AG04450 (cell line): ENCODE measurements around the gene MTM1. TPM values are rescaled to one million over a fixed set of nuclear protein-coding genes. Genes with fewer than 3 reads are reported as not detected.

Source experiments
- CTCF ChIA-PET: fragments of 300-600, 350-600 bp; formaldehyde crosslinking; extraction: SDS; loops from one replicate; lab custom pipeline; 2022; ENCODE audit warnings: antibody characterized with exemption, inconsistent platforms; lab: Charles Lee
- POLR2A ChIA-PET: fragments of 350-600 bp; formaldehyde crosslinking; extraction: SDS; loops from one replicate; lab custom pipeline; 2021; ENCODE audit warnings: antibody characterized with exemption, inconsistent platforms; lab: Yijun Ruan, JAX
- DNase-seq: peaks from one replicate; pipeline ENCODE4 v3.0.0-alpha.2; 2011; ENCODE audit warnings: low read depth, low spot score
- H3K27ac ChIP-seq: one replicate; pipeline ENCODE4 v1.5.1; 2012; ENCODE audit warnings: low read depth, low read length, control low read depth
- H3K27me3 ChIP-seq: one replicate; pipeline ENCODE4 v1.6.0; 2012; ENCODE audit warnings: low read length; ENCODE audit not compliant: control insufficient read depth, insufficient read depth
- H3K4me3 ChIP-seq: 2 replicates; pipeline ENCODE4 v1.5.1; 2011; ENCODE audit warnings: mild to moderate bottlenecking, low read depth, low read length, control low read depth
- H3K9me3 ChIP-seq: 2 replicates; pipeline ENCODE4 v1.5.1; 2012; ENCODE audit warnings: low read length; ENCODE audit not compliant: control insufficient read depth, insufficient read depth
- polyA minus RNA-seq: library from RNA; depleted of rRNA, polyadenylated mRNA; stranded (reverse); fragments of >200 nt; gene quantifications from 2 replicates; pipeline ENCODE4 v1.2.3, GENCODE V29; 2011; rRNA and poly(A)+ RNA removed
- polyA plus RNA-seq: library from polyadenylated mRNA; depleted of rRNA; stranded (reverse); fragments of >200 nt; gene quantifications from 2 replicates; pipeline ENCODE4 v1.2.3, GENCODE V29; 2011; rRNA removed
- TF ChIP-seq, protein P1 (sequence below): IDR thresholded peaks from 2 replicates; pipeline ENCODE4 v1.5.1; 2011; ENCODE audit warnings: low read depth, low read length, control low read depth, inconsistent platforms

Gene MTM1
- polyA plus RNA-seq = 3.9 TPM in 2 replicates
- polyA minus RNA-seq = 3.0 and 5.0 TPM in 2 replicates

DNA sequence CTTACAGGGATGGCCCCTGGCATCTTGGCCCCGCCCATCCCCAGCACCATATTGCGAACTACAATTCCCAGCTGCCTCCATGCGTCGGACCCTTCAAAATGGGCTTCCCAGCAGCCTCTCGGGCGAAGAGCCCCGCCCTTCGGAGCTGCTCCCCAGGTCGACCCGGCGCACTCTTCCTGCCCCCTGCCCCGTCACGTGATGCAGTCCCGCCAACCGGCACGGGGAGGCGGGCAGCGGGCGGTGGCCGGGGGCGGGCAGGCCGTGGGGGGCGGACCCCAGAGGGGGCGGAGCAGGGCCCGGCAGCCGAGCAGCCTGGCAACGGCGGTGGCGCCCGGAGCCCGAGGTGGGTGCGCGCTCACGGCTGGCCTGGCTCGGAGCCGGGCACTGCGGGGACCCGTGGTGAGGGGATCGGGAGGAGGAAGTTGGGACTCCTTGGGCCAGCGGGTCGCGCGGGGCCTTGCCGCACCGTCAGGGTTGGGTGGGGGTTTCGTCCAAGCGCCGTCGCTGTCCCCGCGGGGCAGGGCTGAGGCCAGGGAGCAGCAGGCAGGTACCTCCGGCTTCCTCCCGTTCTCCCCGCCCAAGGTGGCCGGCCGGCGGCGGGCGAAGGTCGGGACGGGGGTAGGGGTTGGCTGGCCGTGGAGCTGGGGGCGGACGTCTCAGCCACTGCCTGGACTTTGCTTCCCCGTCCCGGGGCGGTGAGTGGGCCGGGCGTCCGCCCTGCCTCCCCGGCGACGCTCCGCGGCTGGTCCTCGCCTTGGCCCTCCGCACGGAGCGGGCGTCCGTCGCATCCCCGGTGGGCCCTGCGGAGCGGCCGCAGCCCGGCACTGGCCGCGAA is at the start of gene MTM1:
TSS of gene MTM1 (plus strand) at position 302 of the 835 bp plus-strand sequence. CDS start 23,994 bp downstream, outside the sequence.
- ChIA-PET CTCF (interaction anchor here (0.6 kb wide), 1 partner anchor 144 kb away, joined by 3 read pairs; no protein-coding TSS in a partner anchor), POLR2A (interaction anchor here (1.6 kb wide), 1 partner anchor 12 kb away, joined by 7 read pairs; no protein-coding TSS in a partner anchor)
- H3K4me3 ChIP-seq = peak within 1 kb of the TSS; percentile 68
- no peak within 1 kb of the TSS for H3K27ac ChIP-seq
- H3K9me3 ChIP-seq = no peaks in the 10 kb centered on the region
- DNase-seq = peak; percentile 81
- H3K27me3 ChIP-seq = no peaks in the 10 kb centered on the region
- TF ChIP-seq, protein P1, sequence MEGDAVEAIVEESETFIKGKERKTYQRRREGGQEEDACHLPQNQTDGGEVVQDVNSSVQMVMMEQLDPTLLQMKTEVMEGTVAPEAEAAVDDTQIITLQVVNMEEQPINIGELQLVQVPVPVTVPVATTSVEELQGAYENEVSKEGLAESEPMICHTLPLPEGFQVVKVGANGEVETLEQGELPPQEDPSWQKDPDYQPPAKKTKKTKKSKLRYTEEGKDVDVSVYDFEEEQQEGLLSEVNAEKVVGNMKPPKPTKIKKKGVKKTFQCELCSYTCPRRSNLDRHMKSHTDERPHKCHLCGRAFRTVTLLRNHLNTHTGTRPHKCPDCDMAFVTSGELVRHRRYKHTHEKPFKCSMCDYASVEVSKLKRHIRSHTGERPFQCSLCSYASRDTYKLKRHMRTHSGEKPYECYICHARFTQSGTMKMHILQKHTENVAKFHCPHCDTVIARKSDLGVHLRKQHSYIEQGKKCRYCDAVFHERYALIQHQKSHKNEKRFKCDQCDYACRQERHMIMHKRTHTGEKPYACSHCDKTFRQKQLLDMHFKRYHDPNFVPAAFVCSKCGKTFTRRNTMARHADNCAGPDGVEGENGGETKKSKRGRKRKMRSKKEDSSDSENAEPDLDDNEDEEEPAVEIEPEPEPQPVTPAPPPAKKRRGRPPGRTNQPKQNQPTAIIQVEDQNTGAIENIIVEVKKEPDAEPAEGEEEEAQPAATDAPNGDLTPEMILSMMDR = no peak

DNA sequence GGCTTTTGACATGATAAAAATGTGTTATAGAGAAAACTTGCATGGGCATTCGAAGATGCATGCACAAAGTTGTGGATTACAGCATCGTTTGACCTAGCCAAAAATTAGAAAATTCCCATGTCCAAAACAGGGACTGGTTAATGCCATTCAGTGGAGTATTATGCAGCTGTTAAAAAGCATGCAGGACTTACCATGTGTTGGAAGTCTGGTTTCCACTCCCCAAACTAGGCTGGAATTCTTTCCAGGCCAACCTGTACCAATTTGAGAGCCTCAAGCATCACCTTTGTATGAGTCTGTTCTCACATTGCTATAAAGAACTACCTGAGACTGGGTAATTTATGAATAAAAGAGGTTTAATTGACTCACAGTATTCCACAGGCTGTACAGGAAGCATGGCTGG is 45.9 kb upstream of the MTM1 start:
- Histone ChIP-seq H3K9me3 (no peaks in the 10 kb centered on the region), H3K4me3 (no peak overlapping the region), H3K27ac (no peak overlapping the region), H3K27me3 (no peaks in the 10 kb centered on the region)
- TF ChIP-seq, protein P1 = no peak
- ChIA-PET POLR2A (no interaction called here), CTCF (no interaction called here)
- no peak for DNase-seq

DNA sequence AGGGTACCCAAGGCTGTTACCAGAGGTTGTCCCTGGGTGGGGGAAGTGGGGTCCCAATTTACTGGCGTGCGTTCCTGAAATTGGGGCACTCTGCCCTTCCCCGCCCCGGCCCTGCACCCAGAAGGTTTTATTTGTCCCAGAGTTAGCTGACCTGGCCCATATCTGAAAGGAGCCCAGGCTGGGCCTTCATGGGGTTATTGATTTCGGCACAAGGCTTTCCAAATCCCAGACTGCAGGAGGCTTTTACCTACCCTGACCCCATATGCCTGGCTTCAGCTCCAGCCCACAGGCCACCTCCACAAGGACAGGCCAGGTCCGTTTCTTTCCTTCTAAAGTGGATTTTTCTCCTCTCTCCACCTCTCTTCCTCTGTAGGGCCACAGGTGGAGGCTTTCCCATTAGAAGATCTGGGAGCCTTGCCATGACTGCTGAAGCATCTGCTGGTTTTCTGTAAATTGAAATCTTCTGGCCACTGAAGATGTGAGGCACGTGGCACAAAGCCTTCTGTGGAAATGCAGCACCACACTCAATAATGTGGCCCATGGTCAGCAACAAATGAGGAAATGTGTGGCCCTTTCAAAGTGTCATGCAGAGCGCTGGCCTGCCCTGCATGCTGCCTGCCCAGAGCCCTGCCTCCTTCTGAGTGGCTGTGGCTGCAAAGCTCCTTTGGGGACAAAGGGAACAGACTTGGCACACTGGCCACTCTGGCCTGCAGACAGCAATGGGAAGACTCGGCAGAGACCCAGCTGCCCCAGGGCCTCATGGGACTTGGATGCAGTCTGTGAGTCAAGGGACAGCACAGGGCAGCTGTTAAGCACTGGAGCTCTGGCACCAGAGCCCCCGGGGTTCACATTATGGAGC is 43.1 kb upstream of the MTM1 start:
- CTCF ChIA-PET = no interaction called here
- Histone ChIP-seq H3K27ac (no peak overlapping the region), H3K9me3 (no peaks in the 10 kb centered on the region), H3K27me3 (no peaks in the 10 kb centered on the region), H3K4me3 (no peak overlapping the region)
- TF ChIP-seq, protein P1 = no peak
- POLR2A ChIA-PET = no interaction called here
- no peak for DNase-seq

DNA sequence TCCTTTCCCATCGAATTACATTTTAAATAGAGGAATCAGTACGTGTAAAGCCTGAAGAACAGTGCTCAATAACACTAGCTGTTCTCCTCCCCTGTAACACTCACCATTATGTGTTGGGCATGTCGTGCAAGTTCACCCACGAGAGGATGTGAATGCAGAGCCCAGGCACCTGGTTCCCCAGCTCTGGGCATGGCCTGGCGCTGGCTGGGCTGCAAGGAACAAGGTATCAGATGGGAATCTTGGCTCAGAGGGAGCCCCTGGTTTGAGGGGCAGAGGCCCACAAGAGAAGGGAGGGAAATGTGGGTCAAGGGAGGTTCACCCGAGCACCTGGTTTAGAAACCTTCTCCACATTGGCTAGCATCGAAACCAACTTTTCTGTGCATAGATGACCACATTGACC is 41.7 kb upstream of the MTM1 start:
- Histone ChIP-seq H3K27ac (no peak overlapping the region), H3K27me3 (no peaks in the 10 kb centered on the region), H3K4me3 (no peak overlapping the region), H3K9me3 (no peaks in the 10 kb centered on the region)
- TF ChIP-seq, protein P1 = no peak
- CTCF ChIA-PET = no interaction called here
- POLR2A ChIA-PET = no interaction called here
- no peak for DNase-seq
